ENCODE results near the gene DEFB132.

Gene DEFB132

GRCh38 chr20:257419-257818, at the start of gene DEFB132:
Gene DEFB132 (plus strand): TSS chr20:257724. CDS start chr20:257779, 55 bp downstream.
- no peak for DNase-seq (ENCODE audit: low read depth, low spot score)
- Histone ChIP-seq H3K4me3 (ENCODE audit: insufficient read length, low read depth) (no peak within 1 kb of the TSS), H3K4me1 (ENCODE audit: insufficient read depth, insufficient read length) (no peaks in the 10 kb centered on the region), H3K9me3 (ENCODE audit: insufficient read depth, low read length) (peaks cover 8% of the 10 kb centered on the region; the same call in 1 of the 2 replicates), H3K27me3 (ENCODE audit: insufficient read depth, insufficient read length) (peaks cover 23% of the 10 kb centered on the region), H3K9ac (ENCODE audit: insufficient read length, low read depth) (no peak within 1 kb of the TSS), H3K36me3 (ENCODE audit: insufficient read depth, insufficient read length, low read length) (no peaks in the 10 kb centered on the region)
- TF ChIP-seq ZNF274 (IDR thresholded peaks at IDR 0.05; ENCODE audit: low read depth, low read length) = no peak
- TF ChIP-seq SUZ12 (IDR thresholded peaks at IDR 0.05; ENCODE audit: extremely low read depth, insufficient read depth, insufficient read length) = no peak
- no peak for TF ChIP-seq YY1 (IDR thresholded peaks at IDR 0.05; ENCODE audit: insufficient read depth, insufficient read length)

GRCh38 chr20:208942-209566, 48.5 kb upstream of the DEFB132 start:
- no peak for TF ChIP-seq SUZ12 (IDR thresholded peaks at IDR 0.05; ENCODE audit: extremely low read depth, insufficient read depth, insufficient read length)
- TF ChIP-seq YY1 (IDR thresholded peaks at IDR 0.05; ENCODE audit: insufficient read depth, insufficient read length) = no peak
- no peak for TF ChIP-seq ZNF274 (IDR thresholded peaks at IDR 0.05; ENCODE audit: low read depth, low read length)
- Histone ChIP-seq H3K36me3 (ENCODE audit: insufficient read depth, insufficient read length, low read length) (no peaks in the 10 kb centered on the region), H3K4me1 (ENCODE audit: insufficient read depth, insufficient read length) (no peaks in the 10 kb centered on the region), H3K9ac (ENCODE audit: insufficient read length, low read depth) (no peak overlapping the region), H3K4me3 (ENCODE audit: insufficient read length, low read depth) (no peak overlapping the region), H3K27me3 (ENCODE audit: insufficient read depth, insufficient read length) (no peaks in the 10 kb centered on the region), H3K9me3 (ENCODE audit: insufficient read depth, low read length) (no peaks in the 10 kb centered on the region)
- DNase-seq (ENCODE audit: low read depth, low spot score) = peak; percentile 6

GRCh38 chr20:210809-211502, 46.6 kb upstream of the DEFB132 start:
- Histone ChIP-seq H3K9ac (ENCODE audit: insufficient read length, low read depth) (no peak overlapping the region), H3K9me3 (ENCODE audit: insufficient read depth, low read length) (no peaks in the 10 kb centered on the region), H3K36me3 (ENCODE audit: insufficient read depth, insufficient read length, low read length) (no peaks in the 10 kb centered on the region), H3K4me1 (ENCODE audit: insufficient read depth, insufficient read length) (no peaks in the 10 kb centered on the region), H3K4me3 (ENCODE audit: insufficient read length, low read depth) (no peak overlapping the region), H3K27me3 (ENCODE audit: insufficient read depth, insufficient read length) (no peaks in the 10 kb centered on the region)
- TF ChIP-seq YY1 (IDR thresholded peaks at IDR 0.05; ENCODE audit: insufficient read depth, insufficient read length) = no peak
- no peak for TF ChIP-seq SUZ12 (IDR thresholded peaks at IDR 0.05; ENCODE audit: extremely low read depth, insufficient read depth, insufficient read length)
- TF ChIP-seq ZNF274 (IDR thresholded peaks at IDR 0.05; ENCODE audit: low read depth, low read length) = no peak
- no peak for DNase-seq (ENCODE audit: low read depth, low spot score)

GRCh38 chr20:214383-214782, 43.1 kb upstream of the DEFB132 start:
- Histone ChIP-seq H3K9ac (ENCODE audit: insufficient read length, low read depth) (no peak overlapping the region), H3K27me3 (ENCODE audit: insufficient read depth, insufficient read length) (no peaks in the 10 kb centered on the region), H3K4me3 (ENCODE audit: insufficient read length, low read depth) (no peak overlapping the region), H3K9me3 (ENCODE audit: insufficient read depth, low read length) (no peaks in the 10 kb centered on the region), H3K4me1 (ENCODE audit: insufficient read depth, insufficient read length) (no peaks in the 10 kb centered on the region), H3K36me3 (ENCODE audit: insufficient read depth, insufficient read length, low read length) (no peaks in the 10 kb centered on the region)
- DNase-seq (ENCODE audit: low read depth, low spot score) = no peak
- TF ChIP-seq YY1 (IDR thresholded peaks at IDR 0.05; ENCODE audit: insufficient read depth, insufficient read length) = no peak

GRCh38 chr20:215796-216195, 41.7 kb upstream of the DEFB132 start:
- Histone ChIP-seq H3K4me1 (ENCODE audit: insufficient read depth, insufficient read length) (no peaks in the 10 kb centered on the region), H3K9me3 (ENCODE audit: insufficient read depth, low read length) (no peaks in the 10 kb centered on the region), H3K4me3 (ENCODE audit: insufficient read length, low read depth) (no peak overlapping the region), H3K9ac (ENCODE audit: insufficient read length, low read depth) (no peak overlapping the region), H3K27me3 (ENCODE audit: insufficient read depth, insufficient read length) (no peaks in the 10 kb centered on the region), H3K36me3 (ENCODE audit: insufficient read depth, insufficient read length, low read length) (no peaks in the 10 kb centered on the region)
- TF ChIP-seq ZNF274 (IDR thresholded peaks at IDR 0.05; ENCODE audit: low read depth, low read length) = no peak
- TF ChIP-seq YY1 (IDR thresholded peaks at IDR 0.05; ENCODE audit: insufficient read depth, insufficient read length) = no peak
- no peak for TF ChIP-seq SUZ12 (IDR thresholded peaks at IDR 0.05; ENCODE audit: extremely low read depth, insufficient read depth, insufficient read length)
- DNase-seq (ENCODE audit: low read depth, low spot score) = no peak

GRCh38 chr20:217266-217665, 40.3 kb upstream of the DEFB132 start:
- no peaks in the 10 kb centered on the region for H3K9me3 ChIP-seq (ENCODE audit: insufficient read depth, low read length)
- no peak overlapping the region for H3K9ac ChIP-seq (ENCODE audit: insufficient read length, low read depth)
- no peak for DNase-seq (ENCODE audit: low read depth, low spot score)
- H3K27me3 ChIP-seq (ENCODE audit: insufficient read depth, insufficient read length) = peaks cover 4% of the 10 kb centered on the region
- no peaks in the 10 kb centered on the region for H3K4me1 ChIP-seq (ENCODE audit: insufficient read depth, insufficient read length)
- no peaks in the 10 kb centered on the region for H3K36me3 ChIP-seq (ENCODE audit: insufficient read depth, insufficient read length, low read length)
- TF ChIP-seq SUZ12 (IDR thresholded peaks at IDR 0.05; ENCODE audit: extremely low read depth, insufficient read depth, insufficient read length) (no peak), YY1 (IDR thresholded peaks at IDR 0.05; ENCODE audit: insufficient read depth, insufficient read length) (no peak), ZNF274 (IDR thresholded peaks at IDR 0.05; ENCODE audit: low read depth, low read length) (no peak)
- H3K4me3 ChIP-seq (ENCODE audit: insufficient read length, low read depth) = no peak overlapping the region

- Histone ChIP-seq H3K4me3 (ENCODE audit: insufficient read length, low read depth) (no peak overlapping the region), H3K9ac (ENCODE audit: insufficient read length, low read depth) (no peak overlapping the region), H3K9me3 (ENCODE audit: insufficient read depth, low read length) (no peaks in the 10 kb centered on the region), H3K27me3 (ENCODE audit: insufficient read depth, insufficient read length) (peaks cover 4% of the 10 kb centered on the region), H3K36me3 (ENCODE audit: insufficient read depth, insufficient read length, low read length) (no peaks in the 10 kb centered on the region), H3K4me1 (ENCODE audit: insufficient read depth, insufficient read length) (no peaks in the 10 kb centered on the region)
- DNase-seq (ENCODE audit: low read depth, low spot score) = peak; percentile 35
- TF ChIP-seq SUZ12 (IDR thresholded peaks at IDR 0.05; ENCODE audit: extremely low read depth, insufficient read depth, insufficient read length) (no peak), YY1 (IDR thresholded peaks at IDR 0.05; ENCODE audit: insufficient read depth, insufficient read length) (no peak), ZNF274 (IDR thresholded peaks at IDR 0.05; ENCODE audit: low read depth, low read length) (no peak; the same call in 1 of the 2 replicates)
Observed at GRCh38 chr20:219290-220115, 38.0 kb upstream of the DEFB132 start.
